HepG2 (cell line): ENCODE measurements around the gene DUS1L. TPM values are rescaled to one million over a fixed set of nuclear protein-coding genes. Genes with fewer than 3 reads are reported as not detected.
A peak's percentile ranks its signal among the peaks of the same experiment; 100 is the strongest.

Experiments used
- CAMTA2 ChIP-seq: sonication (generic); formaldehyde crosslinking; IDR thresholded peaks from 2 replicates; pipeline ENCODE4 v1.4.0; 2020; ENCODE audit warnings: mild to moderate bottlenecking, missing genetic modification reagents, borderline replicate concordance
- CBFB ChIP-seq: sonication (generic); formaldehyde crosslinking; IDR thresholded peaks from 2 replicates; pipeline ENCODE4 v1.4.0; 2020; ENCODE audit warnings: missing genetic modification reagents
- CBX1 ChIP-seq: IDR thresholded peaks from one replicate; pipeline ENCODE4 v1.6.1; 2016; ENCODE audit warnings: antibody characterized with exemption, low read depth
- ELF3 ChIP-seq: IDR thresholded peaks from 2 replicates; pipeline ENCODE4 v1.6.1; 2016; ENCODE audit warnings: missing genetic modification reagents, missing compliant biosample characterization
- ELK4 ChIP-seq: sonication (generic); formaldehyde crosslinking; IDR thresholded peaks from 2 replicates; pipeline ENCODE4 v1.9.0; 2021; ENCODE audit warnings: missing genetic modification reagents, borderline replicate concordance
- FUBP1 ChIP-seq: sonication (generic); formaldehyde crosslinking; IDR thresholded peaks from 2 replicates; pipeline ENCODE4 v1.5.1; 2020; ENCODE audit warnings: missing genetic modification reagents, mild to moderate bottlenecking, borderline replicate concordance
- HMGXB4 ChIP-seq, 2 experiments: sonication (generic) in 1 of 2; formaldehyde crosslinking in 1 of 2; IDR thresholded peaks; 2 replicates each; pipeline versions ENCODE4 v1.4.0 to v1.6.1; 2018 to 2020; ENCODE audit warnings: missing genetic modification reagents in 2 of 2, borderline replicate concordance in 1 of 2, low read depth in 1 of 2, mild to moderate bottlenecking in 1 of 2, missing biosample characterization in 1 of 2
- KDM4B ChIP-seq: sonication (generic); formaldehyde crosslinking; IDR thresholded peaks from 2 replicates; pipeline ENCODE4 v1.4.0; 2020; ENCODE audit warnings: missing genetic modification reagents
- KLF15 ChIP-seq: sonication (generic); formaldehyde crosslinking; IDR thresholded peaks from 2 replicates; pipeline ENCODE4 v1.8.1; 2023; ENCODE audit warnings: borderline replicate concordance, mild to moderate bottlenecking, inconsistent platforms, missing genetic modification reagents, mixed read lengths
- POGZ ChIP-seq: sonication (generic); formaldehyde crosslinking; IDR thresholded peaks from 2 replicates; pipeline ENCODE4 v1.4.0; 2020; ENCODE audit warnings: mild to moderate bottlenecking, missing genetic modification reagents
- SOX13 ChIP-seq, 3 experiments: fragments of 450-650 bp in 1 of 3; sonication (generic) in 1 of 3; formaldehyde crosslinking in 1 of 3; IDR thresholded peaks in 2 of 3; conservative IDR thresholded peaks in 1 of 3; 2 replicates each; pipeline versions ENCODE4 v1.5.0 to v1.6.1; 2016 to 2020; ENCODE audit warnings: antibody characterized with exemption in 1 of 3, mild to moderate bottlenecking in 1 of 3, missing compliant biosample characterization in 1 of 3, missing genetic modification reagents in 1 of 3, moderate library complexity in 1 of 3
- SPEN ChIP-seq: sonication (generic); formaldehyde crosslinking; IDR thresholded peaks from 2 replicates; pipeline ENCODE4 v1.5.1; 2020; ENCODE audit warnings: low read depth, mild to moderate bottlenecking, missing genetic modification reagents
- TFDP1 ChIP-seq: IDR thresholded peaks from 2 replicates; pipeline ENCODE4 v1.6.1; 2016; ENCODE audit warnings: missing compliant biosample characterization, missing genetic modification reagents, borderline replicate concordance
- TOE1 ChIP-seq: sonication (generic); formaldehyde crosslinking; IDR thresholded peaks from 2 replicates; pipeline ENCODE4 v1.4.0; 2020; ENCODE audit warnings: mild to moderate bottlenecking, missing genetic modification reagents
- ZNF207 ChIP-seq: fragments of 450-650 bp; IDR thresholded peaks from 2 replicates; pipeline ENCODE4 v1.6.1; 2016; ENCODE audit warnings: antibody characterized with exemption, borderline replicate concordance
- ZNF501 ChIP-seq: sonication (generic); formaldehyde crosslinking; IDR thresholded peaks from 2 replicates; pipeline ENCODE4 v1.5.1; 2020; ENCODE audit warnings: mild to moderate bottlenecking, moderate library complexity, missing genetic modification reagents
- ZNF614 ChIP-seq: IDR thresholded peaks from 2 replicates; pipeline ENCODE4 v1.6.1; 2018; ENCODE audit warnings: missing biosample characterization, missing genetic modification reagents, inconsistent platforms, borderline replicate concordance
- ZNF670 ChIP-seq: sonication (generic); formaldehyde crosslinking; IDR thresholded peaks from 2 replicates; pipeline ENCODE4 v1.8.0; 2022; ENCODE audit warnings: mild to moderate bottlenecking, missing genetic modification reagents, borderline replicate concordance
- ZNF772 ChIP-seq: sonication (generic); formaldehyde crosslinking; IDR thresholded peaks from 2 replicates; pipeline ENCODE4 v1.5.0; 2020; ENCODE audit warnings: mild to moderate bottlenecking, missing genetic modification reagents
- ZSCAN9 ChIP-seq: IDR thresholded peaks from 2 replicates; pipeline ENCODE4 v1.6.1; 2016; ENCODE audit warnings: borderline replicate concordance
- polyA plus RNA-seq, 8 experiments: library from polyadenylated mRNA; depleted of rRNA in 3 of 8; stranded (reverse) in 7 of 8; unstranded in 1 of 8; fragments of >200 nt; fragmentation: Illumina TruSeq in 4 of 8; extraction: Trizol in 4 of 8; gene quantifications; 2 replicates each; pipeline versions ENCODE4 v1.2.1 to v1.2.3, GENCODE V29; 2011 to 2016; ENCODE audit warnings: low read depth in 4 of 8, missing spikeins in 1 of 8, mixed read lengths in 1 of 8; ENCODE audit not compliant: insufficient read depth in 1 of 8
- total RNA-seq, 5 experiments: library from RNA; depleted of rRNA; stranded (reverse); fragments of >200 nt; fragmentation: Illumina TruSeq; extraction: Trizol; gene quantifications; 2 replicates each; pipeline ENCODE4 v1.2.3, GENCODE V29; 2016; ENCODE audit warnings: low read depth in 1 of 5

Gene DUS1L
- total and polyA plus RNA-seq, 2 of the 13 experiments (the other 11 are each of a cell fraction or from before 2014, with no cell fraction given), result 81.0 to 109 TPM

- no peak for TF ChIP-seq FUBP1
- TF ChIP-seq ZNF772 (CRISPR knock-in tag), result peak; percentile 92
- TF ChIP-seq KDM4B (CRISPR knock-in tag), result peak; percentile 76
- no peak for TF ChIP-seq CBX1
- no peak for TF ChIP-seq ELK4
- 0 out of 2 replicates have a peak, but pooled peaks have one; percentile 61 for TF ChIP-seq ZNF670 (CRISPR knock-in tag)
- peak; percentile 67 for TF ChIP-seq ELF3 (CRISPR knock-in tag)
- peak; percentile 40; the same call in 1 of the 2 replicates for TF ChIP-seq POGZ (CRISPR knock-in tag)
- TF ChIP-seq ZSCAN9 (CRISPR knock-in tag), result peak; percentile 58; the same call in 1 of the 2 replicates
- TF ChIP-seq TFDP1 (CRISPR knock-in tag), result peak; percentile 63; the same call in 1 of the 2 replicates
- TF ChIP-seq ZNF501, result peak; percentile 90
- TF ChIP-seq HMGXB4 (CRISPR knock-in tag; IDR thresholded peaks at IDR 0.05; ENCODE audit: borderline replicate concordance in 1 of 2, low read depth in 1 of 2), result peak; percentile 55 to 62; a peak in 3 of 4 replicates
- TF ChIP-seq KLF15 (CRISPR knock-in tag), result 0 out of 2 replicates have a peak, but pooled peaks have one; percentile 7
- TF ChIP-seq CAMTA2 (CRISPR knock-in tag), result no peak
- no peak for TF ChIP-seq ZNF207
- TF ChIP-seq TOE1 (CRISPR knock-in tag), result no peak; the same call in 1 of the 2 replicates
- TF ChIP-seq SOX13 (IDR thresholded peaks at IDR 0.05), result no peak
- 0 out of 4 replicates have a peak, but pooled peaks of 1 of the 2 experiments have one; percentile 6 for TF ChIP-seq SOX13 (CRISPR knock-in tag; conservative IDR thresholded peaks at IDR 0.05 in 1 of 2, IDR thresholded peaks at IDR 0.05 in 1 of 2)
- peak; percentile 73; the same call in 1 of the 2 replicates for TF ChIP-seq SPEN (CRISPR knock-in tag)
- TF ChIP-seq CBFB (CRISPR knock-in tag), result 0 out of 2 replicates have a peak, but pooled peaks have one; percentile 33
- 0 out of 2 replicates have a peak, but pooled peaks have one; percentile 28 for TF ChIP-seq ZNF614
Observed at GRCh38 chr17:82056729-82057621, 8.6 kb downstream of the DUS1L start (continued).
